Measurements from ENCODE around the gene CUX1.

CUX1 gene

GRCh38 chr7:102220229-102220850 lies 402.9 kb downstream of the CUX1 start:
- H3K4me3 ChIP-seq (ENCODE audit: low read depth in 1 of 2, low read length in 1 of 2), result no peak overlapping the region

GRCh38 chr7:102220960-102221800 lies 403.8 kb downstream of the CUX1 start:
- Histone ChIP-seq H3K4me3 (ENCODE audit: low read depth in 1 of 2, low read length in 1 of 2) (no peak overlapping the region), H3K27me3 (no peaks in the 10 kb centered on the region), H3K27ac (no peak overlapping the region), H3K4me1 (ENCODE audit: control insufficient read depth in 1 of 2, insufficient read depth in 1 of 2, low read depth in 1 of 2, low read length in 1 of 2) (no peaks in the 10 kb centered on the region), H3K36me3 (peaks cover 56% of the 10 kb centered on the region), H3K9me3 (no peaks in the 10 kb centered on the region)
- TF ChIP-seq CTCF (IDR thresholded peaks at IDR 0.05), result no peak

More at GRCh38 chr7:102220229-102220850, 402.9 kb downstream of the CUX1 start:
- Histone ChIP-seq H3K27ac (no peak overlapping the region), H3K9me3 (no peaks in the 10 kb centered on the region), H3K4me1 (ENCODE audit: control insufficient read depth in 1 of 2, insufficient read depth in 1 of 2, low read depth in 1 of 2, low read length in 1 of 2) (no peaks in the 10 kb centered on the region), H3K36me3 (peaks cover 57% of the 10 kb centered on the region), H3K27me3 (no peaks in the 10 kb centered on the region)
- no peak for TF ChIP-seq CTCF (IDR thresholded peaks at IDR 0.05)

- no peak overlapping the region for H3K27ac ChIP-seq
- TF ChIP-seq CTCF (IDR thresholded peaks at IDR 0.05), result no peak
These were observed 404.5 kb downstream of the CUX1 start for GRCh38 chr7:102221961-102222360.

GRCh38 chr7:102222445-102222844 lies 405.0 kb downstream of the CUX1 start:
- Histone ChIP-seq H3K27ac (no peak overlapping the region), H3K4me1 (ENCODE audit: control insufficient read depth in 1 of 2, insufficient read depth in 1 of 2, low read depth in 1 of 2, low read length in 1 of 2) (no peaks in the 10 kb centered on the region), H3K27me3 (no peaks in the 10 kb centered on the region), H3K4me3 (ENCODE audit: low read depth in 1 of 2, low read length in 1 of 2) (no peak overlapping the region), H3K9me3 (no peaks in the 10 kb centered on the region), H3K36me3 (peaks cover 56% of the 10 kb centered on the region)
- no peak for TF ChIP-seq CTCF (IDR thresholded peaks at IDR 0.05)

More at GRCh38 chr7:102221961-102222360, 404.5 kb downstream of the CUX1 start:
- Histone ChIP-seq H3K4me3 (ENCODE audit: low read depth in 1 of 2, low read length in 1 of 2) (no peak overlapping the region), H3K36me3 (peaks cover 57% of the 10 kb centered on the region), H3K4me1 (ENCODE audit: control insufficient read depth in 1 of 2, insufficient read depth in 1 of 2, low read depth in 1 of 2, low read length in 1 of 2) (no peaks in the 10 kb centered on the region), H3K9me3 (no peaks in the 10 kb centered on the region), H3K27me3 (no peaks in the 10 kb centered on the region)

GRCh38 chr7:102223184-102223583 lies 405.8 kb downstream of the CUX1 start:
- no peaks in the 10 kb centered on the region for H3K4me1 ChIP-seq (ENCODE audit: control insufficient read depth in 1 of 2, insufficient read depth in 1 of 2, low read depth in 1 of 2, low read length in 1 of 2)
- TF ChIP-seq CTCF (IDR thresholded peaks at IDR 0.05), result no peak
- H3K27me3 ChIP-seq, result no peaks in the 10 kb centered on the region
- H3K36me3 ChIP-seq, result peaks cover 59% of the 10 kb centered on the region
- H3K4me3 ChIP-seq (ENCODE audit: low read depth in 1 of 2, low read length in 1 of 2), result no peak overlapping the region
- H3K9me3 ChIP-seq, result no peaks in the 10 kb centered on the region
- H3K27ac ChIP-seq, result no peak overlapping the region

Measured in neutrophil (primary cell).